Sigmoid colon (tissue), 7 donors: Measurements from ENCODE around the gene JAM3. TPM values are rescaled to one million over a fixed set of nuclear protein-coding genes. Genes with fewer than 3 reads are reported as not detected.
A peak's percentile ranks its signal among the peaks of the same experiment; 100 is the strongest.

Experiments
- DNase-seq: peaks from one replicate; pipeline ENCODE4 v3.0.0-alpha.2; 2019
- H3K27ac ChIP-seq, 4 donors: fragments of 200-600 bp; sonication (generic); one replicate each; pipeline ENCODE4 v1.5.1; 2016 to 2019; ENCODE audit warnings: mild to moderate bottlenecking in 1 of 4
- H3K27me3 ChIP-seq, 3 donors: fragments of 200-600 bp; sonication (generic); one replicate each; pipeline ENCODE4 v1.5.1; 2019; ENCODE audit warnings: mild to moderate bottlenecking in 1 of 3
- H3K36me3 ChIP-seq, 4 donors: fragments of 200-600 bp; sonication (generic); one replicate each; pipeline ENCODE4 v1.5.1; 2016 to 2019
- H3K4me1 ChIP-seq, 4 donors: fragments of 200-600 bp; sonication (generic); one replicate each; pipeline ENCODE4 v1.5.1; 2017 to 2019
- H3K4me3 ChIP-seq, 4 donors: fragments of 200-600 bp; sonication (generic); one replicate each; pipeline ENCODE4 v1.5.1; 2017 to 2019; ENCODE audit warnings: mild to moderate bottlenecking in 2 of 4, moderate library complexity in 1 of 4
- H3K9me3 ChIP-seq, 4 donors: fragments of 200-600 bp in 3 of 4; sonication (generic) in 3 of 4; one replicate each; pipeline versions ENCODE4 v1.5.1 to v1.6.1; 2013 to 2019
- CTCF ChIP-seq, 4 experiments: fragments of 450-650 bp in 3 of 4; fragments of 200-600 bp in 1 of 4; IDR thresholded peaks; one replicate each; pipeline ENCODE4 v1.5.1; 2016 to 2019; ENCODE audit warnings: antibody characterized with exemption in 4 of 4, mild to moderate bottlenecking in 3 of 4, moderate library complexity in 2 of 4
- EP300 ChIP-seq, 4 donors: sonication (generic); formaldehyde crosslinking; IDR thresholded peaks; one replicate each; pipeline ENCODE4 v1.6.1; 2017; ENCODE audit warnings: antibody characterized with exemption in 4 of 4
- POLR2A ChIP-seq, 2 donors: fragments of 450-650 bp; IDR thresholded peaks; one replicate each; pipeline ENCODE4 v1.6.1; 2016; ENCODE audit warnings: antibody characterized with exemption in 2 of 2, mild to moderate bottlenecking in 2 of 2, moderate library complexity in 2 of 2
- POLR2AphosphoS5 ChIP-seq, 4 donors: sonication (generic); formaldehyde crosslinking; IDR thresholded peaks; one replicate each; pipeline ENCODE4 v1.6.1; 2017; ENCODE audit warnings: antibody characterized with exemption in 4 of 4
- WGBS, 2 donors: extraction: QIAGEN DNeasy Blood & Tissue Kit; methylation state at CpG; one replicate each; pipeline ENCODE4 v1.1.7; 2013; 5-methylcytosine and 5-hydroxymethylcytosine counted together
- intact Hi-C: fragments of 100-400 bp; cut with DNase I; formaldehyde crosslinking; loops from one replicate; pipeline ENCODE4 v1.15.1; 2023
- polyA plus RNA-seq, 3 donors: library from polyadenylated mRNA; stranded (reverse); fragments of 200-250 nt; gene quantifications; one replicate each; pipeline ENCODE4 v1.2.3, GENCODE V29; 2013
- total RNA-seq, 4 donors: library from RNA; depleted of rRNA; stranded (reverse); fragments of >200 nt; gene quantifications; one replicate each; pipeline ENCODE4 v1.1.0, GENCODE V29; 2016
- donor health status: healthy with polysubstance abuse.
- donor health status: Bipolar disorder and iron deficiency.
- donor health status: healthy.

The JAM3 gene
- total and polyA plus RNA-seq, 7 donors: 0.69 to 125 (median 69.4) TPM

GRCh38 chr11:134143801-134144200 is 74.9 kb downstream of the JAM3 start:
- no peak overlapping the region for H3K27ac ChIP-seq
- WGBS, 2 donors: 72 to 81% methylated on average over 3 of the region's 3 CpGs
- H3K36me3 ChIP-seq: peaks cover 0 to 59% (median 15%) of the 10 kb centered on the region in 4 donors
- no peaks in the 10 kb centered on the region for H3K27me3 ChIP-seq
- peaks cover 0 to 15% (median 9%) of the 10 kb centered on the region in 4 donors for H3K4me1 ChIP-seq
- H3K4me3 ChIP-seq: no peak overlapping the region
- TF ChIP-seq EP300 (IDR thresholded peaks at IDR 0.05) (no peak), POLR2A (IDR thresholded peaks at IDR 0.05) (no peak), CTCF (IDR thresholded peaks at IDR 0.05) (no peak), POLR2AphosphoS5 (IDR thresholded peaks at IDR 0.05) (no peak)
- no peaks in the 10 kb centered on the region for H3K9me3 ChIP-seq
- no peak for DNase-seq
- intact Hi-C loops: loop anchor here (5.0 kb wide), 1 partner anchor 176 kb away; no protein-coding TSS in a partner anchor

GRCh38 chr11:134144744-134145143 is 75.9 kb downstream of the JAM3 start:
- H3K9me3 ChIP-seq: no peaks in the 10 kb centered on the region
- TF ChIP-seq POLR2A (IDR thresholded peaks at IDR 0.05): no peak
- no peak for TF ChIP-seq CTCF (IDR thresholded peaks at IDR 0.05)
- TF ChIP-seq POLR2AphosphoS5 (IDR thresholded peaks at IDR 0.05): no peak
- no peak for TF ChIP-seq EP300 (IDR thresholded peaks at IDR 0.05)
- peaks cover 0 to 68% (median 23%) of the 10 kb centered on the region in 4 donors for H3K36me3 ChIP-seq
- no peak overlapping the region for H3K4me3 ChIP-seq
- intact Hi-C loops: loop anchor here (5.0 kb wide), 1 partner anchor 177 kb away; no protein-coding TSS in a partner anchor
- no peak for DNase-seq
- no peaks in the 10 kb centered on the region for H3K27me3 ChIP-seq
- no peak overlapping the region for H3K27ac ChIP-seq
- H3K4me1 ChIP-seq: peaks cover 0 to 5% (median 2%) of the 10 kb centered on the region in 4 donors
- 85 to 93% methylated on average over 5 of the region's 5 CpGs for WGBS, 2 donors

- WGBS, 2 donors: 79 to 89% methylated on average over 8 of the region's 8 CpGs
- H3K4me3 ChIP-seq: no peak overlapping the region
Observed at GRCh38 chr11:134145715-134146114, 76.8 kb downstream of the JAM3 start.

GRCh38 chr11:134146598-134146997 is 77.7 kb downstream of the JAM3 start:
- no peak overlapping the region for H3K4me3 ChIP-seq
- no peaks in the 10 kb centered on the region for H3K27me3 ChIP-seq
- H3K9me3 ChIP-seq: no peaks in the 10 kb centered on the region
- TF ChIP-seq CTCF (IDR thresholded peaks at IDR 0.05) (no peak), EP300 (IDR thresholded peaks at IDR 0.05) (no peak), POLR2AphosphoS5 (IDR thresholded peaks at IDR 0.05) (no peak), POLR2A (IDR thresholded peaks at IDR 0.05) (no peak)
- WGBS, 2 donors: 94 to 95% methylated on average over 3 of the region's 3 CpGs
- DNase-seq: no peak
- no peaks in the 10 kb centered on the region for H3K4me1 ChIP-seq
- no peak overlapping the region for H3K27ac ChIP-seq
- peaks cover 0 to 74% (median 23%) of the 10 kb centered on the region in 4 donors for H3K36me3 ChIP-seq
- intact Hi-C loops: no loop called here

More at GRCh38 chr11:134145715-134146114, 76.8 kb downstream of the JAM3 start:
- Histone ChIP-seq H3K27ac (no peak overlapping the region), H3K9me3 (no peaks in the 10 kb centered on the region), H3K36me3 (peaks cover 0 to 74% (median 24%) of the 10 kb centered on the region in 4 donors), H3K27me3 (no peaks in the 10 kb centered on the region), H3K4me1 (no peaks in the 10 kb centered on the region)
- DNase-seq: no peak
- TF ChIP-seq POLR2AphosphoS5 (IDR thresholded peaks at IDR 0.05): no peak
- no peak for TF ChIP-seq POLR2A (IDR thresholded peaks at IDR 0.05)
- no peak for TF ChIP-seq CTCF (IDR thresholded peaks at IDR 0.05)
- TF ChIP-seq EP300 (IDR thresholded peaks at IDR 0.05): no peak
- intact Hi-C loops: no loop called here

GRCh38 chr11:134149371-134149770 is 80.5 kb downstream of the JAM3 start:
- intact Hi-C loops: no loop called here
- Histone ChIP-seq H3K27me3 (no peaks in the 10 kb centered on the region), H3K4me1 (no peaks in the 10 kb centered on the region), H3K27ac (peak overlapping the region in 2 of 4 donors; percentile 29 to 54), H3K36me3 (peaks cover 0 to 85% (median 24%) of the 10 kb centered on the region in 4 donors), H3K9me3 (no peaks in the 10 kb centered on the region), H3K4me3 (no peak overlapping the region)
- DNase-seq: no peak
- TF ChIP-seq POLR2AphosphoS5 (IDR thresholded peaks at IDR 0.05) (no peak), EP300 (IDR thresholded peaks at IDR 0.05) (no peak), CTCF (IDR thresholded peaks at IDR 0.05) (no peak), POLR2A (IDR thresholded peaks at IDR 0.05) (no peak)
- 94 to 97% methylated on average over 16 of the region's 16 CpGs for WGBS, 2 donors
